WTC11 (cell line): ENCODE results near the gene CHRNG. TPM values are rescaled to one million over a fixed set of nuclear protein-coding genes. Genes with fewer than 3 reads are reported as not detected.

Source experiments
- ATAC-seq: fragments of 200-7000 bp; cut with Tn5 transposase; 2 replicates; pipeline ENCODE4 v1.10.0; 2021; ENCODE audit warnings: mild to moderate bottlenecking, moderate library complexity
- CTCF ChIA-PET: fragments of 300-600 bp; sonication (Branson Sonifier 250); formaldehyde crosslinking; loops from one replicate; lab custom pipeline; 2021; ENCODE audit warnings: antibody characterized with exemption; lab: Charles Lee
- POLR2A ChIA-PET: fragments of 350-600 bp; sonication (Branson Sonifier 250); formaldehyde crosslinking; loops from one replicate; lab custom pipeline; 2021; ENCODE audit warnings: antibody characterized with exemption; lab: Charles Lee
- DNase-seq: peaks from one replicate; pipeline ENCODE4 v3.0.0; 2021; ENCODE audit warnings: low spot score
- H3K27ac Mint-ChIP-seq: 2 replicates; pipeline ENCODE4 v1.8.0; 2021; ENCODE audit warnings: mixed read lengths
- H3K27me3 Mint-ChIP-seq: 2 replicates; pipeline ENCODE4 v1.8.0; 2021; ENCODE audit warnings: low read depth, mild to moderate bottlenecking, moderate library complexity, mixed read lengths
- H3K36me3 Mint-ChIP-seq: 2 replicates; pipeline ENCODE4 v1.8.0; 2021; ENCODE audit warnings: mixed read lengths
- H3K4me1 Mint-ChIP-seq: 2 replicates; pipeline ENCODE4 v1.8.0; 2022; ENCODE audit warnings: mixed read lengths
- H3K4me3 Mint-ChIP-seq: 2 replicates; pipeline ENCODE4 v1.8.0; 2021; ENCODE audit warnings: mild to moderate bottlenecking, moderate library complexity, mixed read lengths
- H3K9me3 Mint-ChIP-seq: 2 replicates; pipeline ENCODE4 v1.8.0; 2021; ENCODE audit warnings: mixed read lengths
- ATF1 ChIP-seq: sonication (generic); formaldehyde crosslinking; IDR thresholded peaks from 2 replicates; pipeline ENCODE4 v1.8.1; 2023; ENCODE audit warnings: mild to moderate bottlenecking, moderate library complexity, missing genetic modification reagents
- CREB1 ChIP-seq: sonication (generic); formaldehyde crosslinking; IDR thresholded peaks from 2 replicates; pipeline ENCODE4 v1.8.0; 2023; ENCODE audit warnings: mild to moderate bottlenecking, missing genetic modification reagents
- ELF4 ChIP-seq: sonication (generic); formaldehyde crosslinking; IDR thresholded peaks from 2 replicates; pipeline ENCODE4 v1.8.1; 2022; ENCODE audit warnings: low read depth, mild to moderate bottlenecking, moderate library complexity, missing genetic modification reagents
- KAT7 ChIP-seq: sonication (generic); formaldehyde crosslinking; IDR thresholded peaks from 2 replicates; pipeline ENCODE4 v1.8.1; 2023; ENCODE audit warnings: missing genetic modification reagents, mild to moderate bottlenecking, borderline replicate concordance
- NFE2L1 ChIP-seq: sonication (generic); formaldehyde crosslinking; IDR thresholded peaks from 2 replicates; pipeline ENCODE4 v1.8.1; 2023; ENCODE audit warnings: missing genetic modification reagents
- NFYB ChIP-seq: sonication (generic); formaldehyde crosslinking; conservative IDR thresholded peaks from 2 replicates; pipeline ENCODE4 v1.8.0; 2022; ENCODE audit warnings: low read depth, missing genetic modification reagents
- SMAD3 ChIP-seq: sonication (generic); formaldehyde crosslinking; IDR thresholded peaks from 2 replicates; pipeline ENCODE4 v1.8.0; 2022; ENCODE audit warnings: missing genetic modification reagents, mild to moderate bottlenecking, borderline replicate concordance
- TEAD4 ChIP-seq: sonication (generic); formaldehyde crosslinking; IDR thresholded peaks from 2 replicates; pipeline ENCODE4 v1.8.0; 2022; ENCODE audit warnings: mild to moderate bottlenecking, missing genetic modification reagents
- ZNF396 ChIP-seq: fragments of 250-450 bp; sonication (Bioruptor Pico); IDR thresholded peaks from 2 replicates; pipeline ENCODE4 v1.8.0; 2021; ENCODE audit warnings: mild to moderate bottlenecking, moderate library complexity, borderline replicate concordance
- total RNA-seq: library from RNA; stranded (reverse); gene quantifications from 3 replicates; pipeline ENCODE4 v1.2.3, GENCODE V29; 2021
- TF ChIP-seq, protein P1 (sequence below): sonication (generic); formaldehyde crosslinking; conservative IDR thresholded peaks from 2 replicates; pipeline ENCODE4 v1.8.1; 2023; ENCODE audit warnings: mild to moderate bottlenecking, low read depth, missing genetic modification reagents, moderate library complexity
- TF ChIP-seq, protein P2 (sequence below): sonication (generic); formaldehyde crosslinking; IDR thresholded peaks from 2 replicates; pipeline ENCODE4 v1.8.0; 2022; ENCODE audit warnings: missing genetic modification reagents
- TF ChIP-seq, protein P3 (sequence below): sonication (generic); formaldehyde crosslinking; IDR thresholded peaks from 2 replicates; pipeline ENCODE4 v1.8.1; 2023; ENCODE audit warnings: mild to moderate bottlenecking, missing genetic modification reagents
- TF ChIP-seq, protein P4 (sequence below): fragments of 250-450 bp; sonication (Bioruptor Pico); IDR thresholded peaks from 2 replicates; pipeline ENCODE4 v1.9.0; 2021; ENCODE audit warnings: mild to moderate bottlenecking
- TF ChIP-seq, protein P5 (sequence below): sonication (generic); formaldehyde crosslinking; IDR thresholded peaks from 2 replicates; pipeline ENCODE4 v1.8.1; 2023; ENCODE audit warnings: mild to moderate bottlenecking, missing genetic modification reagents, moderate library complexity
- TF ChIP-seq, protein P6 (sequence below): sonication (generic); formaldehyde crosslinking; IDR thresholded peaks from 2 replicates; pipeline ENCODE4 v1.8.0; 2023; ENCODE audit warnings: missing genetic modification reagents
- TF ChIP-seq, protein P7 (sequence below): sonication (generic); formaldehyde crosslinking; IDR thresholded peaks from 2 replicates; pipeline ENCODE4 v1.8.0; 2022; ENCODE audit warnings: mild to moderate bottlenecking, missing genetic modification reagents
- TF ChIP-seq, protein P8 (sequence below): sonication (generic); formaldehyde crosslinking; IDR thresholded peaks from 2 replicates; pipeline ENCODE4 v1.8.1; 2023; ENCODE audit warnings: mild to moderate bottlenecking, moderate library complexity, missing genetic modification reagents

CHRNG gene
- total RNA-seq, 1 experiment from 2014 or later, result 0.20 TPM

DNA sequence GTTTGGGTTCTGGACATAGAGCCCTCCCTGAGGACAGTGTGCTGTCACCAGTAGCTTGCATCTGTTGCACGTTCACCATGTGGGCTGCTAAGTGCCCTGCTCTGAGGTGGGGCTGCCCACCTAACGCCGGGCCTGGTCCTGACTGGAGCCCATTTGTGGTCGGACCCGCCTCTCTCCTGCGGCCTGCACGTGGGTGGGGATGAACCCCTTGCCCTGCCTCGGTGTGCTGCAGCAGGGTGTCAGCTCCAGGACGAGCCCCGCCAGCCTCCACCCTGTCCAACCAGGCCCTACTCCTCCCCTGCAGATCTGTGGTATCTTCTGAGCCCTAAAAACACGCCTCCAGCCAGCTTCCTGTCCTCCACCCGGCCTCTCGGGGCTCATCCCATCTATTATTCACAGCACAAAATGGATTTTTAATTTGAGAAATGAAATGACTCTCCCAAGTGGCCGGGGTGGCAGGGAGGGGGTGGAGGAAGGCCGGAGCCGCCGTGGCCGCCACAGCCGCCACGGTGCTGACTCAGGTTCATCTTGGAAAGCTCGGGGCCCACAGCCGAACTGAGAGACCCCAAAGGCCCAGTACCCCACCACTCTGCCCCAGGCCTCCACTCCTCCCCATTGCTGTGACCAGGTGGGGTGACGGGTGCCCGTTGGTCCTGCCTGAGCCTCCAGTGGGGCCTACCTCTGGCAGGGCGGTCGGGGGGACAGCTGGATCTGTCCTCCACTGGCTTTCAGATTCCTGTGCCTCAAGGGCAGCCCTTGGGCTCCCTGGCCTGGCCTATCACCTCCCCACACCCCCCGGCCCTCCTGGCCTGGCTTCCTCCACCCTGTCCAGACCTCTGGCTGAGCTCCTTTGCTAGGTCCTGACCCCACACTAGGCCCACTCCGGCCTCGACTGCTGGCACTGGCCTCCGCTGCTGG, 49.0 kb upstream of the CHRNG start (continued):
- TF ChIP-seq, protein P1, sequence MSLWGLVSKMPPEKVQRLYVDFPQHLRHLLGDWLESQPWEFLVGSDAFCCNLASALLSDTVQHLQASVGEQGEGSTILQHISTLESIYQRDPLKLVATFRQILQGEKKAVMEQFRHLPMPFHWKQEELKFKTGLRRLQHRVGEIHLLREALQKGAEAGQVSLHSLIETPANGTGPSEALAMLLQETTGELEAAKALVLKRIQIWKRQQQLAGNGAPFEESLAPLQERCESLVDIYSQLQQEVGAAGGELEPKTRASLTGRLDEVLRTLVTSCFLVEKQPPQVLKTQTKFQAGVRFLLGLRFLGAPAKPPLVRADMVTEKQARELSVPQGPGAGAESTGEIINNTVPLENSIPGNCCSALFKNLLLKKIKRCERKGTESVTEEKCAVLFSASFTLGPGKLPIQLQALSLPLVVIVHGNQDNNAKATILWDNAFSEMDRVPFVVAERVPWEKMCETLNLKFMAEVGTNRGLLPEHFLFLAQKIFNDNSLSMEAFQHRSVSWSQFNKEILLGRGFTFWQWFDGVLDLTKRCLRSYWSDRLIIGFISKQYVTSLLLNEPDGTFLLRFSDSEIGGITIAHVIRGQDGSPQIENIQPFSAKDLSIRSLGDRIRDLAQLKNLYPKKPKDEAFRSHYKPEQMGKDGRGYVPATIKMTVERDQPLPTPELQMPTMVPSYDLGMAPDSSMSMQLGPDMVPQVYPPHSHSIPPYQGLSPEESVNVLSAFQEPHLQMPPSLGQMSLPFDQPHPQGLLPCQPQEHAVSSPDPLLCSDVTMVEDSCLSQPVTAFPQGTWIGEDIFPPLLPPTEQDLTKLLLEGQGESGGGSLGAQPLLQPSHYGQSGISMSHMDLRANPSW (CRISPR knock-in tag), result no peak
- TF ChIP-seq, protein P2, sequence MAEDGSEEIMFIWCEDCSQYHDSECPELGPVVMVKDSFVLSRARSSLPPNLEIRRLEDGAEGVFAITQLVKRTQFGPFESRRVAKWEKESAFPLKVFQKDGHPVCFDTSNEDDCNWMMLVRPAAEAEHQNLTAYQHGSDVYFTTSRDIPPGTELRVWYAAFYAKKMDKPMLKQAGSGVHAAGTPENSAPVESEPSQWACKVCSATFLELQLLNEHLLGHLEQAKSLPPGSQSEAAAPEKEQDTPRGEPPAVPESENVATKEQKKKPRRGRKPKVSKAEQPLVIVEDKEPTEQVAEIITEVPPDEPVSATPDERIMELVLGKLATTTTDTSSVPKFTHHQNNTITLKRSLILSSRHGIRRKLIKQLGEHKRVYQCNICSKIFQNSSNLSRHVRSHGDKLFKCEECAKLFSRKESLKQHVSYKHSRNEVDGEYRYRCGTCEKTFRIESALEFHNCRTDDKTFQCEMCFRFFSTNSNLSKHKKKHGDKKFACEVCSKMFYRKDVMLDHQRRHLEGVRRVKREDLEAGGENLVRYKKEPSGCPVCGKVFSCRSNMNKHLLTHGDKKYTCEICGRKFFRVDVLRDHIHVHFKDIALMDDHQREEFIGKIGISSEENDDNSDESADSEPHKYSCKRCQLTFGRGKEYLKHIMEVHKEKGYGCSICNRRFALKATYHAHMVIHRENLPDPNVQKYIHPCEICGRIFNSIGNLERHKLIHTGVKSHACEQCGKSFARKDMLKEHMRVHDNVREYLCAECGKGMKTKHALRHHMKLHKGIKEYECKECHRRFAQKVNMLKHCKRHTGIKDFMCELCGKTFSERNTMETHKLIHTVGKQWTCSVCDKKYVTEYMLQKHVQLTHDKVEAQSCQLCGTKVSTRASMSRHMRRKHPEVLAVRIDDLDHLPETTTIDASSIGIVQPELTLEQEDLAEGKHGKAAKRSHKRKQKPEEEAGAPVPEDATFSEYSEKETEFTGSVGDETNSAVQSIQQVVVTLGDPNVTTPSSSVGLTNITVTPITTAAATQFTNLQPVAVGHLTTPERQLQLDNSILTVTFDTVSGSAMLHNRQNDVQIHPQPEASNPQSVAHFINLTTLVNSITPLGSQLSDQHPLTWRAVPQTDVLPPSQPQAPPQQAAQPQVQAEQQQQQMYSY (CRISPR knock-in tag), result no peak
- TF ChIP-seq KAT7 (CRISPR knock-in tag), result no peak
- TF ChIP-seq, protein P3, sequence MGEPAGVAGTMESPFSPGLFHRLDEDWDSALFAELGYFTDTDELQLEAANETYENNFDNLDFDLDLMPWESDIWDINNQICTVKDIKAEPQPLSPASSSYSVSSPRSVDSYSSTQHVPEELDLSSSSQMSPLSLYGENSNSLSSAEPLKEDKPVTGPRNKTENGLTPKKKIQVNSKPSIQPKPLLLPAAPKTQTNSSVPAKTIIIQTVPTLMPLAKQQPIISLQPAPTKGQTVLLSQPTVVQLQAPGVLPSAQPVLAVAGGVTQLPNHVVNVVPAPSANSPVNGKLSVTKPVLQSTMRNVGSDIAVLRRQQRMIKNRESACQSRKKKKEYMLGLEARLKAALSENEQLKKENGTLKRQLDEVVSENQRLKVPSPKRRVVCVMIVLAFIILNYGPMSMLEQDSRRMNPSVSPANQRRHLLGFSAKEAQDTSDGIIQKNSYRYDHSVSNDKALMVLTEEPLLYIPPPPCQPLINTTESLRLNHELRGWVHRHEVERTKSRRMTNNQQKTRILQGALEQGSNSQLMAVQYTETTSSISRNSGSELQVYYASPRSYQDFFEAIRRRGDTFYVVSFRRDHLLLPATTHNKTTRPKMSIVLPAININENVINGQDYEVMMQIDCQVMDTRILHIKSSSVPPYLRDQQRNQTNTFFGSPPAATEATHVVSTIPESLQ (CRISPR knock-in tag), result no peak
- TF ChIP-seq NFE2L1 (CRISPR knock-in tag), result no peak
- TF ChIP-seq, protein P4, sequence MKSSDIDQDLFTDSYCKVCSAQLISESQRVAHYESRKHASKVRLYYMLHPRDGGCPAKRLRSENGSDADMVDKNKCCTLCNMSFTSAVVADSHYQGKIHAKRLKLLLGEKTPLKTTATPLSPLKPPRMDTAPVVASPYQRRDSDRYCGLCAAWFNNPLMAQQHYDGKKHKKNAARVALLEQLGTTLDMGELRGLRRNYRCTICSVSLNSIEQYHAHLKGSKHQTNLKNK, result no peak
- no peak for TF ChIP-seq SMAD3 (CRISPR knock-in tag)
- TF ChIP-seq CREB1 (CRISPR knock-in tag), result no peak
- TF ChIP-seq, all 79 proteins: peak for 0

DNA sequence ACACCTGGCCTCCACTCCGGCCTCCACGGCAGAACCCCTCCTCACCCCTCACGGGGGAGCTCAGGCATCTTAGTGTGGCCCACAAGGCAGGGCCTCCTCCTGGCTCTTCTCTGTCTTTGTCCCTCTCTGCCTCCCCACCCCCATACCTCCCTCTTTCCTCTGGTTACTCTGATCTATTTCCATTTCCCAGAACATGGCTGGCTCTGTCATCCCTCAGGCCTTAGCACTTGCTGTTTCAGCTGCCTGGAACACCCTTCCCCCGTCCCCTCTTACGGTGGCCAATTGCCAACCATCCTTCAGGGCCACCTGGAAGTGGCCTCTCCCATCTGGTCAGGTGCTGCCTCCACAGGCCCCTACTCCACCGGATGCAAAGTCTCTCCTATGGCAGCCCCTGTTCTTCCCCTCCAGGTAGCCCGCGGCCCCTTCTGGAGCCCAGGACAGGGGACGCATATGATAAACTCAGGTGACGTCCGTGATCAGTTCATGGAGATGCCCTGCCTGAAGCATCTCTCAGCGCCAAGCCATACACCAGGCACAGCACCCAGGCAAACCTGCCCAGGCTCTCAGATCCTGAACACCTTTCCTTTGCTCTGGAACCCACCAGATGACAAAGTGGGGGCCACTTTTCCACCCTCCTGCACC, 48.2 kb upstream of the CHRNG start:
- TF ChIP-seq ATF1 (CRISPR knock-in tag) (no peak), ELF4 (no peak)
- Mint-ChIP-seq H3K27ac (no peak overlapping the region), H3K27me3 (peaks cover 36% of the 10 kb centered on the region), H3K4me3 (no peak overlapping the region), H3K36me3 (no peaks in the 10 kb centered on the region), H3K4me1 (peaks cover 25% of the 10 kb centered on the region), H3K9me3 (no peaks in the 10 kb centered on the region)
- POLR2A ChIA-PET, result no interaction called here
- DNase-seq (no peak), ATAC-seq (no peak)
- CTCF ChIA-PET, result interaction anchor here (2.6 kb wide), 1 partner anchor 30 kb away, joined by 14 read pairs; no protein-coding TSS in a partner anchor

DNA sequence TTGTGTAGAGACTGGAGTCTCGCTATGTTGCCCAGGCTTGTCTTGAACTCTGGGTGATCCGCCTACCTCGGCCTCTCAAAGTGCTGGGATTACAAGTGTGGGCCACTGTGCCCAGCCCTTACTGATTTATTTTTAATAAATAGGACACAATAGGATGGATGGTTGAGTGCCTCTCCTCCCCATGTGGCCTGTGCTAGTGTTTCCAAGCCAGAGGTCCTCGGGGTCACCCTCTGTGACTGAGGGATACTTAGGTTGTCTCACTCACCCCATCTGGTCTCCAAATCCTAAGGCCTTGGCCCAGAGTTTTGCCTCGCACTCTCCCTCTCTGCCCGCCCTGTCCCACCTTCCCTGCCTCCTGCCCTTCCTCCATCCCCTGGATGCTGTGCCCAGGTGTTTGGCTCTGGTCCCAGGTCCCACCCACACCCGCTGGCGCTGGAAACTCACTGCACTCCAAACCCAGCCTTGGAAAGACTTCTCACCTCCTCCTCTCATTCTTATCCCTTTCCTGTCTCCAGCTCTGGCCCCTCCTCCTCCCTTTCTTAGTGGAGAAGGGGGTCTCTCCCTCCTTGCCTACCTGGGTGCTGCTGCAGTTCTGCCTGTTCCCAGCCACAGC, 47.1 kb upstream of the CHRNG start:
- Mint-ChIP-seq H3K36me3 (no peaks in the 10 kb centered on the region), H3K27ac (no peak overlapping the region), H3K4me1 (peaks cover 25% of the 10 kb centered on the region)
- TF ChIP-seq, protein P5, sequence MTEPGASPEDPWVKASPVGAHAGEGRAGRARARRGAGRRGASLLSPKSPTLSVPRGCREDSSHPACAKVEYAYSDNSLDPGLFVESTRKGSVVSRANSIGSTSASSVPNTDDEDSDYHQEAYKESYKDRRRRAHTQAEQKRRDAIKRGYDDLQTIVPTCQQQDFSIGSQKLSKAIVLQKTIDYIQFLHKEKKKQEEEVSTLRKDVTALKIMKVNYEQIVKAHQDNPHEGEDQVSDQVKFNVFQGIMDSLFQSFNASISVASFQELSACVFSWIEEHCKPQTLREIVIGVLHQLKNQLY (CRISPR knock-in tag), result no peak
- TF ChIP-seq ZNF396 (CRISPR knock-in tag) (no peak), NFYB (no peak), TEAD4 (no peak)
- TF ChIP-seq, protein P6, sequence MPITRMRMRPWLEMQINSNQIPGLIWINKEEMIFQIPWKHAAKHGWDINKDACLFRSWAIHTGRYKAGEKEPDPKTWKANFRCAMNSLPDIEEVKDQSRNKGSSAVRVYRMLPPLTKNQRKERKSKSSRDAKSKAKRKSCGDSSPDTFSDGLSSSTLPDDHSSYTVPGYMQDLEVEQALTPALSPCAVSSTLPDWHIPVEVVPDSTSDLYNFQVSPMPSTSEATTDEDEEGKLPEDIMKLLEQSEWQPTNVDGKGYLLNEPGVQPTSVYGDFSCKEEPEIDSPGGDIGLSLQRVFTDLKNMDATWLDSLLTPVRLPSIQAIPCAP (CRISPR knock-in tag), result no peak
- TF ChIP-seq, protein P7, sequence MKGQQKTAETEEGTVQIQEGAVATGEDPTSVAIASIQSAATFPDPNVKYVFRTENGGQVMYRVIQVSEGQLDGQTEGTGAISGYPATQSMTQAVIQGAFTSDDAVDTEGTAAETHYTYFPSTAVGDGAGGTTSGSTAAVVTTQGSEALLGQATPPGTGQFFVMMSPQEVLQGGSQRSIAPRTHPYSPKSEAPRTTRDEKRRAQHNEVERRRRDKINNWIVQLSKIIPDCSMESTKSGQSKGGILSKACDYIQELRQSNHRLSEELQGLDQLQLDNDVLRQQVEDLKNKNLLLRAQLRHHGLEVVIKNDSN (CRISPR knock-in tag), result no peak
- TF ChIP-seq, protein P8, sequence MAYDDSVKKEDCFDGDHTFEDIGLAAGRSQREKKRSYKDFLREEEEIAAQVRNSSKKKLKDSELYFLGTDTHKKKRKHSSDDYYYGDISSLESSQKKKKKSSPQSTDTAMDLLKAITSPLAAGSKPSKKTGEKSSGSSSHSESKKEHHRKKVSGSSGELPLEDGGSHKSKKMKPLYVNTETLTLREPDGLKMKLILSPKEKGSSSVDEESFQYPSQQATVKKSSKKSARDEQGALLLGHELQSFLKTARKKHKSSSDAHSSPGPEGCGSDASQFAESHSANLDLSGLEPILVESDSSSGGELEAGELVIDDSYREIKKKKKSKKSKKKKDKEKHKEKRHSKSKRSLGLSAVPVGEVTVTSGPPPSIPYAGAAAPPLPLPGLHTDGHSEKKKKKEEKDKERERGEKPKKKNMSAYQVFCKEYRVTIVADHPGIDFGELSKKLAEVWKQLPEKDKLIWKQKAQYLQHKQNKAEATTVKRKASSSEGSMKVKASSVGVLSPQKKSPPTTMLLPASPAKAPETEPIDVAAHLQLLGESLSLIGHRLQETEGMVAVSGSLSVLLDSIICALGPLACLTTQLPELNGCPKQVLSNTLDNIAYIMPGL (CRISPR knock-in tag), result no peak

More for the DNA sequence above, 47.1 kb upstream of the CHRNG start:
- no peak overlapping the region for H3K4me3 Mint-ChIP-seq
- ChIA-PET CTCF (no interaction called here), POLR2A (no interaction called here)
- ATAC-seq, result no peak
- H3K27me3 Mint-ChIP-seq, result peaks cover 27% of the 10 kb centered on the region
- no peak for DNase-seq
- no peaks in the 10 kb centered on the region for H3K9me3 Mint-ChIP-seq
